Ecto neural progenitor cell (in vitro differentiated cells): Measurements from ENCODE around the gene DCP1B.

Experiments used
- DNase-seq: peaks from one replicate; pipeline ENCODE4 v3.0.0-alpha.2; 2018; ENCODE audit warnings: low spot score

The DCP1B gene

GRCh38 chr12:1934831-1935230, 69.4 kb downstream of the DCP1B start:
- peak; percentile 47 for DNase-seq

- no peak for DNase-seq
Measured at GRCh38 chr12:1934068-1934467, 70.2 kb downstream of the DCP1B start.

GRCh38 chr12:1933342-1934051, 70.8 kb downstream of the DCP1B start:
- peak; percentile 58 for DNase-seq

- peak; percentile 43 for DNase-seq
Measured at GRCh38 chr12:1932264-1932777, 71.9 kb downstream of the DCP1B start.

- DNase-seq, result no peak
Measured at GRCh38 chr12:1931642-1932041, 72.6 kb downstream of the DCP1B start.

- peak; percentile 47 for DNase-seq
Measured at GRCh38 chr12:1930803-1931597, 73.3 kb downstream of the DCP1B start.

- peak; percentile 47 for DNase-seq
Measured at GRCh38 chr12:1929985-1930802, 74.1 kb downstream of the DCP1B start.

GRCh38 chr12:1929241-1929984, 74.8 kb downstream of the DCP1B start:
- peak; percentile 35 for DNase-seq

- peak; percentile 43 for DNase-seq
Measured at GRCh38 chr12:1928439-1929121, 75.7 kb downstream of the DCP1B start.

GRCh38 chr12:1927751-1928351, 76.4 kb downstream of the DCP1B start:
- peak; percentile 44 for DNase-seq

- DNase-seq, result peak; percentile 39
Measured at GRCh38 chr12:1927051-1927680, 77.1 kb downstream of the DCP1B start.

GRCh38 chr12:1926251-1926657, 78.0 kb downstream of the DCP1B start:
- peak; percentile 39 for DNase-seq

GRCh38 chr12:1925684-1926006, 78.6 kb downstream of the DCP1B start:
- peak; percentile 43 for DNase-seq

- peak; percentile 40 for DNase-seq
Measured at GRCh38 chr12:1924996-1925683, 79.1 kb downstream of the DCP1B start.

- peak; percentile 43 for DNase-seq
Measured at GRCh38 chr12:1922985-1923384, 81.3 kb downstream of the DCP1B start.

GRCh38 chr12:1922075-1922709, 82.1 kb downstream of the DCP1B start:
- peak; percentile 47 for DNase-seq

- peak; percentile 41 for DNase-seq
Measured at GRCh38 chr12:1920971-1921370, 83.3 kb downstream of the DCP1B start.

GRCh38 chr12:1920436-1920835, 83.8 kb downstream of the DCP1B start:
- peak; percentile 39 for DNase-seq

GRCh38 chr12:1919763-1920162, 84.5 kb downstream of the DCP1B start:
- peak; percentile 19 for DNase-seq
